Measurements from ENCODE around the gene ERC1.
A peak's percentile ranks its signal among the peaks of the same experiment; 100 is the strongest.
"Not testable (repeated sequence)": the region's sequence is repeated elsewhere in the genome, so short reads cannot be mapped to it uniquely, and the experiment has no call there.

ERC1 gene

DNA sequence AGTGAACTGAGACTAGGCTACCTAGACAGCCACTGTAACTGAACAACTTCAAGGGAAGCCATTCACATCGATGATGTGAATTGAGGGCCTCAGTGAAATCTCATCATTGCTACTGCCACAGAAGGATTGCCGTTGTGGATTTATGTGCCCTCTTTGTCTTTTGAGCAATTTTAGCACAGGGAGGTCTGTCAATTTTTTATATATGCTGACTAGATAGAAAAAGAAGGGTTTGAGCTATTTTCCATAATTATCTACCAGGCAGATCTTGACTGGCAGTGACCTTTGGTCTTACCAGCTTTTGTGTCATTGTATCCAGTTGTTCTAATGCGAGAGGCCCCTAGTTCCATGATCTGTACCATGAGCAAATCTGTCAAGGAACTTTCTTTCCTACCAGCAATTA is 179.4 kb downstream of the ERC1 start:
- no peak overlapping the region for H3K4me3 ChIP-seq (ENCODE audit: low read depth, low read length)
- no peak for DNase-seq (ENCODE audit: low read depth)

DNA sequence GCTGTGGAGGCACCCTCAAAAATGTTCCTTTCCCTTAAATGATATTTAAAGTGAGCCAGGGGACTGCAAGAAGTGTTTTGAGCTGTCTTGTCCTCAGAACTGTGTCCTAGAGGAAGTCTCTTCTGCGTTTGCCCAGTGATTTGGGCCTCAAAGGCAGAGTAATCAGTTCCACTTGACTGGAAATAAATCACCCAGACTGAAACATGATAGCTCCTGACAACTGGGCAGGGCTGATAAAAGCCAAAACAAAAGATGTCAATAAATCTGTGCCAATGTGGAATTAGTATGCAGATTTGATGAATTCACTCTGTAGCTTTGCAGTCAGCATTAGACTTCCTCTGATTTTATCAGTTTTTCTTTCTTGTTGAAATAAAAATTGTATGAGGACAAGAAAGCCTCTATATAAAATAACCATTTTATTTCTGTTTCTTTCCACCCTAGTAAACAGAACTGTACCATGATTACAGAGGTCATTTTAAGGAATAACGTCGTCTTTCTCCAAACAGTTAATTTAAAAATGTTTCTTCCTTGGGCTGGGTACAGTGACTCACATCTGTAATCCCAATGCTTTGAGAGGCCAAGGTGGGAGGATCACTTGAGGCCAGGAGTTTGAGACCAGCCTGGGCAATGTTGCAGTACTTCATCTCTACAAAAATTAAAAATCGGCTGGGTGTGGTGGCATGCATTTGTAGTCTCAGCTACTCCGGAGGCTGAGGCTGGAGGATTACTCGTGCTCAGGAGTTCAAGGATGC is 180.8 kb downstream of the ERC1 start:
- DNase-seq (ENCODE audit: low read depth) = no peak
- H3K4me3 ChIP-seq (ENCODE audit: low read depth, low read length) = no peak overlapping the region

DNA sequence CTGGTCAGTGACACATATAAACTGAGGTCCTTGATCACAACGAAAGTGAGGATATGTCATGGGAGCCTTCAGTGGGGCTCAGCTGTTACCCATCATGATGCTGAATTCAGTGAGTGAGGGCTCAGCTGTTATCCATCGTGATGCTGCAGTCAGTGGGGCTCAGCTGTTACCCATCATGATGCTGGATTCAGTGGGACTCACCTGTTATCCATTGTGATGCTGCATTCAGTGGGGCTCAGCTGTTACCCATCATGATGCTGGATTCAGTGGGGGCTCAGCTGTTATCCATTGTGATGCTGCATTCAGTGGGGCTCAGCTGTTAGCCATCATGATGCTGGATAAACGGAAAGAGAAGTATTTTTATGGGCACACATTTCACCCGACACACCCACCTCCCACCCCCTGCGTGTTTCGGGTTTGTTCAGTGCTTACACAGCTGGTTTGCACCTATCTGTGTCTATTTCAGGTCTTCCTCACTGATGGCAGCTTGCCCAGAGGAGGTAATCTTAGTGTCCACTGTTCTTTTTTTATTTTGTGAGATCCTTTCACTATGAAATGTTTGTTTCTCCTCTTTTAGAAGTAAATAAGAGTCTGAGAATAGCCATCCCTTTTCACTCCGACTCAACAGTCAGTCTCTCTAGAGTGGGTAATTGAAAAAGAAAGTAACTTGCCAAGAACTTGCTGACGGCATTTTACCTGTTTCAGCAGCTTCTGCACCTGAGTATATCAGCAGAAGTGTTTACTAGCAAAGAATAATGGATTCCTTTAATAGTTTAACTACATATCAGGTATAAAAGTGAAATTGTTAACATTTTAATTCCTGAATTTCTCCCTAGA is 183.0 kb downstream of the ERC1 start:
- no peak overlapping the region for H3K4me3 ChIP-seq (ENCODE audit: low read depth, low read length)
- peak; percentile 67 for DNase-seq (ENCODE audit: low read depth)

DNA sequence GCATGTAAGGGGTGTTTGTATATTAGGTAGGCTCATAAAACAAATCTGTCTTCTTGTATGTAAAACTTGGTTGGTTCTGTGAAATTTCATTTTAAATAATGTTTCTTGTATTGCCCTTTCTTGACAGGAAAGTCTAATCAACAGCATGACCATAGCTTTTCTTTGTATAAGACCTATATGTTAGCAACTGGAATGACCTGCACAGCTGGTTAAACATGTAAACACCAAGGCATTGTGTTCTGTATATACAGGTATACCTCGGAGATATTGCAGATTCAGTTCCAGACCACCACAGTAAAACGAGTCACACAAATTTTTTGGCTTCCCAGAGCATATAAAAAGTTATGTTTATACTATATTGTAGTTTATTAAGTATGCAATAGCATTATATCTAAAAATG is 183.6 kb downstream of the ERC1 start:
- no peak overlapping the region for H3K4me3 ChIP-seq (ENCODE audit: low read depth, low read length)
- no peak for DNase-seq (ENCODE audit: low read depth)

DNA sequence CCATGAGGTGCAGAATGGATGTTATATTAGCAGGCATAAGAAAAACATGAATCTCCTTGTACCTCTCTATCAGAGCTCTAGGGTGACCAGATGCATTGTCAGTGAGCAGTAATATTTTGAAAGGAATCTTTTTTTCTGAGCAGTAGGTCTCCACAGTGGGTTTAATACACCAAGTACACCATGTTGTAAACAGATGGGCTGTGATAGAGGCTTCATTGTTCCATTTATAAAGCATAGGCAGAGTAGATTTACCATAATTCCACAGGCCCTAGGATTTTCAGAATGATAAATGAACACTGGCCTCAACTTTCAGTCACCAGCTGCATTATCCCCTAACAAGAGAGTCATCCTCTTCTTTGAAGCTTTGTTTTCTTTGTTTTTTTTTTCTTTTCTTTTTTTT is 185.2 kb downstream of the ERC1 start:
- H3K4me3 ChIP-seq (ENCODE audit: low read depth, low read length) = no peak overlapping the region
- DNase-seq (ENCODE audit: low read depth) = no peak

DNA sequence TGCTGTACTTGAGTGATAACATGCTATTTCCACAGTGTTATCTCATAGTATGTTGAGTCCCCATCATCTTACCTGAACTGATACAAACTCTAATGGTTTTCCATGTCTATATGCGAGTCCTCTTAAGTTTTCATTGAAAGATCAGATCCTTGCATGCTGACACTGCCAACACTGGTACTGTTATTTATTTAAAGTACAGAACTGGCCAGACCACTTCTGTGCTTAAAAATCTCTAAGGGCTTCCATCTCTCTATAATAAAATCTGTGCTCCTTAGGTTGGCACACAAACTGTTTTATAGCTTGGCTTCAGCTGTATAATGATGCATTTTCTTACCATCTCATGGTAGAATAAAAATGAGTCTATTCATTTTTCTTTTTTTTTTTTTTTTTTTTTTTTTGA is 188.1 kb downstream of the ERC1 start:
- DNase-seq (ENCODE audit: low read depth) = no peak
- H3K4me3 ChIP-seq (ENCODE audit: low read depth, low read length) = no peak overlapping the region

DNA sequence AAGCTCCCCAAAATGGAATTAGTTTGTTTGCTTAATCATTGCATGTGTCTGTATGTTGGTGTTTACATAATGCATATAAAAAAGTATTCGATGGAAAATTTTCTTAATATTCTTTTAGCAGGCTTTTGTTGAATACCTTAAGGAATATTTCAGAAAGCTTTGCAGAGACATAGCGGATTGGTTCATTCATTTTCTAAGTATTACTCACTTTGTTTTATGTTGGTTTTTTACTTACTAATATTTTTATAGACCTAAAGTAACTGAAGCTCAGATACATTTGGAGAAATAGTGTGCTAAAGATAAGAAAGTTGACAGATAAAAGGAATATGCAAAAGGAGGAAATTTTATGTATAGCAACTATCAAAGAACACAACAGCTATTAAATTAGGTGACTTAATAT is 191.0 kb downstream of the ERC1 start:
- DNase-seq (ENCODE audit: low read depth) = no peak
- no peak overlapping the region for H3K4me3 ChIP-seq (ENCODE audit: low read depth, low read length)

DNA sequence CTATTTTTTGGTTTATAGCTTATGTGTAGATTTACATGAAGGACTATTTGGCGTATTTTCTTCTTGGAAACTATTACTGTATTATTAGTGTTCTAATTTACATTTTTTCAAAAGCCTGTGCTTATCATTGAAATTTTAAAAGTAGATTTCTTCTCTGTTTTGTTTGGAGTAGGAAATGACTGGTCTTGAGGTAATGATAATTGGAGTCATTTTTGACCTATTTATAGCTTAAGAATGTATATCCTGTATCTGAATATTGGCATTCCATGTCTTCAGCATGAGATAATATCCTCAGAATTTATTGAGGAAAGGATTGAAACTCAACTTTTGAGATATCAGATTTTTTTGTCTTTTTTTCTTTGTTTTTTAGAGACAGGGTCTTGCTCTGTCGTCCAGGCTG is 193.4 kb downstream of the ERC1 start:
- no peak for DNase-seq (ENCODE audit: low read depth)
- no peak overlapping the region for H3K4me3 ChIP-seq (ENCODE audit: low read depth, low read length)

DNA sequence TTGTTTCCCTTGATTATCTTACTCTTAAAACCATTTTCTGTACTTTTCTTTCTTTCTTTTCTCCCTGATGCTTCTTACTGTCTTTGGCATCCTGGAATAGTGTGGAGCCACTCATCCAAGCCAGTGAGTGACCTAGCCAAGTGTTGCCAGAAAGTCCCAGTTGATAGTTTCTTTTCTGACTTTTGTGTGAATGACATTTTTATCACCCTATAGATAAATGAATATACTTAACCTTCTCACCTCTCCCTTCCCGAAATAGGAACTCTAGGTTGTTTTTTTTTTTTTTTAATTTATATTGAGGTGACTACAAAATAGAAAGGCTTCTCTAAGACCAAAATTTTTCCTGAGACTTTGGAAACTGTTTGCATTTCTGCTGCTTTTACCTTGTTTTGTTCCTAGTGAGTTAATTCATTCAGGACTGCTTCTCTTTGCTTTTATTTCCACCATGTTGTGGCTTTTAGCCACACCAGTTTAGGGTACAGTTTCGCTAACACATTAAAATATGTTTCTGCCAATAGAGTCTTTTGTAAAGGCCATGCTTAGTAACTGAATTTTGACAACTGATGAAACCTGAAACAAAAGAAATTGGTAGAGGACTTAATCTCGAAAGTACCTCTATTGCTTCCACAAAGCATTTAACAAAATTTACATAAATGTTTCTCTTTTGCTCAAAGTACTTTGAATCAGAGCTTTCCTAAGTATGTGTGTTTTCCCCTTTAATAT is 194.6 kb downstream of the ERC1 start:
- DNase-seq (ENCODE audit: low read depth) = no peak
- H3K4me3 ChIP-seq (ENCODE audit: low read depth, low read length) = no peak overlapping the region

DNA sequence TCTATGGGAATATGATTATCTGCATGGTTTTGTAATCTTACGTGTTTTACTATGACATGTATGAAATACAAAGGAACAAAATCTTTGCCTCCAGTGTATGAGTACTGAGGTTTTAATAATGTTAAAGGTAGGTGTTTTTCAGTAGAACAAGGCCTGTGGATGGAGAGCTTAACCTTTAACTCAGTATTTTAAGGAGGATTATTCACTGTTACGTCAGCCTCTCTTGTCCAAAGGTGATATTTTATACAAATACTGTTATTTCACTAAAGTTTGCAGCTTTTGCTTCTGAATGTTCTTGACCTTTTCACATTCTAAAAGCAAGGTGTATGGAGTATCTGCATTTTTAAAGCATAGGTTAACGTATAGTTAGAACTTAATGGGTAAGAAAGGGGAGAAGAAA is 195.3 kb downstream of the ERC1 start:
- no peak for DNase-seq (ENCODE audit: low read depth)
- H3K4me3 ChIP-seq (ENCODE audit: low read depth, low read length) = no peak overlapping the region

DNA sequence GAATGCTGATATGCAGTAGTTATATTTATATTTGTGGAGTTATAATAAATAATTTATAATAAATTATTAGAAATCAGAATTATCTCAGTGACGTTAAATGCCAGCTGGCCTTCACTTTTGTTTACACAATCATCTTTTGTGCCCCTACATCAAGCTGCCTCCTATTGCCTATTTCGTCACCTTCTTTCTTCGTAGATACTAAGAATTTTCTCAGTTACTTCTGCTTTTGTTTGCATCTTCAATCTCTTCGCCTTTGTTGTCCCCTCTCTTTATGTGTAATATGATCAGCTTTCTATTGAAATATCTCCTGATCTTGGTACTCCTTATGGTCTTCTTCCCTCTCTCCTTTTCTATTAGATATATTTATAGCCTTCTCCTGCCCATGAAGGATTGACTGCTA is 197.0 kb downstream of the ERC1 start:
- DNase-seq (ENCODE audit: low read depth) = no peak
- no peak overlapping the region for H3K4me3 ChIP-seq (ENCODE audit: low read depth, low read length)

DNA sequence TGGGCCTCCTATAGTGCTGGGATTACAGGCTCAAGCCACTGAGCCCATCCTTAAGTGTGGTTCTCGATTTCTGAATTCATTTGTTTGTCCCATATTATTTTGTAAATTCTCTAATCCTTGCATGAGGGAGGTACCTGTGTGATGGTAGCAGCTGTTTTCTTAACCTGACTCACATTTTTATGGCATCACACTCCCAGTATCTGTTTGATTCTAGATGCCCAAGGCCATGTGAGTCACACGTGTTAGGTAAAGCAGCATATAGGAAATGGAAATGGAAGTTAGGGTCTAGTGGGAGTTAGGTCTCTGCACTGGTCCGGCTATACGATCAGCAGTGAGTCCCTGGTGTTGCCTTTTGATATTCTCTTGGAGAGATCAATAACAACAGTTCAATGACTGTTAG is 198.1 kb downstream of the ERC1 start:
- no peak overlapping the region for H3K4me3 ChIP-seq (ENCODE audit: low read depth, low read length)
- DNase-seq (ENCODE audit: low read depth) = no peak

DNA sequence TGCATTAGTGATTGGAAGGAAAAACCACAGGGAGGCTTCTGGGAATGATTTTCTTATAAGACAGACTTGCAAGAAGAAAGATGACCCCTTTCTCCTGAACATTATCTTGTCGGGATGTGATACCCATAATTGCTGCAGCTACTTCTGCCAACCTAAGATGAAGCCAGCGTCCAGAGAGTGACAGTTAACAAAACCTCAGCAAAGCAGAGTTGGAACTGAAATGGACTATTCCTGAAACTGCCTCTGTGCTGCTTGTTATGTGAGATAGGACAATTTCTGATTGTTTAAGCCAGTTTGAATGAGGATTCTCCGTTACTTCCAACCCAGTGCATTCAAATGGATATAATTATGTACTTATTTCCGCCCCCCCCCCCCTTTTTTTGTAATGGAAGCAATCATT is 204.5 kb downstream of the ERC1 start:
- no peak for DNase-seq (ENCODE audit: low read depth)
- no peak overlapping the region for H3K4me3 ChIP-seq (ENCODE audit: low read depth, low read length)

DNA sequence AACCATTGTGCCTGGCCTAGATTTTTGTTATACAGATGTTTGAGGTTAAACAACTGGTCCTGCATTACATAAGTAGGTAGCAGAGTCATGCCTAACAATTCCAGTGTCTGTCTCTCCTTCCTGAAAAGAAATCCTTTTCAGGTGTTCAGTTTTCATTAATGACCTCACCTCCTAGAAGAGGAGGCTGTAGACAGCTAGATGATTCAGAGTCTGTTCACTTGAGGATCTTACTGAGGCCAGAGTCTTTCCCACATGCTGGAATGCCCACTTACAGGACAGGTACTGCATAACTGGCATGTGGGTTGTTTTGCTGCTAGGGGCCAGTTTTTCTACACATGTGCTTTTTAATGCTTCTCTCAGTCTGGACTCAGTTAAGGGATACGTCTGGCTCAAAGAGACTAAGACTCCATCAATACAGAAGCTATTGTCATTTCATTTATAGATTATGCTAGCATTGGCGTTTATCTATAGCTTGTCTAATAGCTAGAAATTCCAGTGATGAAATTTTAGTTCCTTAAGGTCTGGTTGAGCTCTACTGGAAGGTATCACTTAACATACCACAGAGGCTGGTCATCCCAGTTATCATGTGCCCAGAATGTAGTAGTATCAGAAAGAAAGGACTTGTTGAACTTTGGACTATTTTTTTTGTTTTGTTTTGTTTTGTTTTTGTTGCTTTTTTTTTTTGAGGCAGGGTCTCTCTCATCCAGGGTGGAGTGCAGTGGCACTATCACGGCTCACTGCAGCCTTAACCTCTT is 206.4 kb downstream of the ERC1 start:
- H3K4me3 ChIP-seq (ENCODE audit: low read depth, low read length) = no peak overlapping the region
- DNase-seq (ENCODE audit: low read depth) = no peak

DNA sequence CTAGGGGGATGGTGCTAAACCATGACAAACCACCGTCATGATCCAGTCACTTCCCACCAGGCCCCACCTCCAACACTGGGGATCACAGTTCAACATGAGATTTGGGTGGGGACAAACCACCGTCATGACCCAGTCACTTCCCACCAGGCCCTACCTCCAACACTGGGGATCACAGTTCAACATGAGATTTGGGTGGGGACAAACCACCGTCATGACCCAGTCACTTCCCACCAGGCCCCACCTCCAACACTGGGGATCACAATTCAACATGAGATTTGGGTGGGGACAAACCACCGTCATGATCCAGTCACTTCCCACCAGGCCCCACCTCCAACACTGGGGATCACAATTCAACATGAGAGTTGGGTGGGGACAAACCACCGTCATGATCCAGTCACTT is 207.8 kb downstream of the ERC1 start:
- H3K4me3 ChIP-seq (ENCODE audit: low read depth, low read length); DNase-seq (ENCODE audit: low read depth): not testable (repeated sequence)

DNA sequence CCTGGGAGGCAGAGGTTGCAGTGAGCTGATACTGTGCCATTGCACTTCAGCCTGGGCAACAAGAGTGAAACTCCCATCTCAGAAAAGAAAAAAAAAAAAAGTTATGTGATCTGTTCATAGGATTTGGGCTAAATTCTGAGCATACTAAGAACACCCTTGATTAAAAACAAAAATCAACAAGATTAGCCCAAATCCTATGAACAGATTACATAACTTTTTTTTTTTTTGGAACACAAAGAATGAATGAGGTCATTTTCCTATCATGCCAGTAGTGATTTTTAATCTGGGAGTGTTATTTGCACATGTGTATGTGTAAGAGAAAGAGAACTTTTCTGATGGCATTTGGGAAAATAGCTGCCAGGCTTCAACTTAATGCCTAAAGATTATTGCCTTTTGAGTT is 208.7 kb downstream of the ERC1 start:
- DNase-seq (ENCODE audit: low read depth) = no peak
- no peak overlapping the region for H3K4me3 ChIP-seq (ENCODE audit: low read depth, low read length)

DNA sequence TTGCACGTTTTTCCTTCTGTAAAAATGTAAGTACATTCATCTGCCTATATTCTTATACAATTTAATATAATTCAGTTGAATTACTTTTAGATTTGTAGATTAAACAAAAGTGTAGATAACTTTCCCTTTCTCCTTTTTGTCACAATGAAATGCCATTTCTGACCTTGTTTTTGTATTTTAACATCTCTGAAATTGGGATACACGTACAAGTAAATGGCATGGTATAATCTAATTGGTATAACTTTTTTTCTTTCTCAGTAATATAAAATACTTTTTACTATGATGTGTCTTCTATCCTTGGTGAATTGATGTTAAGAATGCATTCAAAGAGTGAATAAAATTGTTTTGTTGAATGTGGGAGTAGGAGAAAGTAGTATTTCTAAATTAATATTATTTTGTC is 210.0 kb downstream of the ERC1 start:
- no peak for DNase-seq (ENCODE audit: low read depth)
- no peak overlapping the region for H3K4me3 ChIP-seq (ENCODE audit: low read depth, low read length)

DNA sequence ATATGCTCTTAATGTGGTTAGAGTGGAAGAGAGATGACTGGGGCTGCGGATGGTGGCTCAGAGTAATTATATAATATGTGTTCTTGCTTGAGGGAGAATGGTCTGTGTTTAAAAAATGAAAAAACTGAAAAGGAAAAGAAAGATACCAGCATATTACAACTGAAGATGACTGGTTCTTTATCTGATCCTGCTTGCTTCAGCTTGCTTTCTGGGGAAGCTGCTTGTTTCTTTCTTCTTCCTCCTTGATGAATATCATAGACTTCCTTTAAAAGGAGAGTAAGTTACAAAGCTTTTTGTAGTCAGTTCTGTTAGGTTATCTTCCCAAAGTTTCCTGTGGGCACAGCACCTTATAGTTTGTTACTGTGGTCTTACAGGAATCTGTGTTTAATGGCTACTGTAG is 210.9 kb downstream of the ERC1 start:
- no peak overlapping the region for H3K4me3 ChIP-seq (ENCODE audit: low read depth, low read length)
- no peak for DNase-seq (ENCODE audit: low read depth)

DNA sequence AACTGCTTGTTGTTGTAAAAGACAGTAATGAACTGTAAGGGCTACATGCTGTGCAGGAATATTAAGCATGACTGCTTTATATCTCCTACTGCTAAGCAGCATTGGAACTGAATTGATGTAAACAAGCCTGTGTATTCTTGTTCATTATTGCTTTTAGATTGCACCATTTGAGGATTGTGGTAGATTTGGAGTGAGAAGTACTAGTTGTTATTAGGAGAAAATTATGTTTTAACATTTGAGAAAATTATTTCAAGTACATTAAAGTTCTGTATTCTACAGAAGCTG is 212.7 kb downstream of the ERC1 start:
- H3K4me3 ChIP-seq (ENCODE audit: low read depth, low read length) = no peak overlapping the region
- no peak for DNase-seq (ENCODE audit: low read depth)

DNA sequence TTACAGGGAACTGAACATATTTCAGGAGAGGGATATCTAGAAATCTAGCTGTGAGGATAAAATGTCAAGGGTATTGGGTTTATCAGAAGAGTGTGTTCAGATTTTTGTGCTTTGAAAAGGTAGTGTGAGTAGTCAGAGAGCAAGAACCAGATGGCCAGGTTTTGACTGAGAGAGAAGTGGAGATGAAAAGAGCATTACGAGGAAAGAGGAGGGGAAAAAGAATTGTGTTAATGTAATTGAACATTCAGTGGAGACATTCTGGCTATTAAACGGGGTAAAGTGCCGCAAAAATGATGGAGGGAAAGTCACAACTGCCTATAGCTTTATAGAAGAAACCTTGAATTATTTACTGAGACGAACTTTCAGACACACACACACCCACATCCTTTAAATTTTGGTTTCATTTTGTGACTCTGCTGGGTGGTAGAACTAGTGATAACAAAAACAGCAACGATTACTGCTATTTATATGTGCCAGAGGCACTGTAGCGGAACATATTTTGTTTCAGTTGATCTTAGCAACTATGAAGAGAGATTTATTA is 213.6 kb downstream of the ERC1 start:
- DNase-seq (ENCODE audit: low read depth) = no peak

More for the DNA sequence above, 213.6 kb downstream of the ERC1 start:
- H3K4me3 ChIP-seq (ENCODE audit: low read depth, low read length) = peak overlapping the region; percentile 28

Measured in skeletal muscle cell (primary cell).